DMS 273 (cell line): Measurements from ENCODE around the gene ADH7.

ENCODE experiments used
- DNase-seq: peaks from one replicate; lab custom pipeline; 2025; ENCODE audit not compliant: unreplicated experiment; lab: John Stamatoyannopoulos, UW

The ADH7 gene

GRCh38 chr4:99435154-99435553 lies at the start of gene ADH7:
TSS of gene ADH7 (minus strand) at chr4:99435342. CDS start at chr4:99435233, 109 bp downstream.
- no peak for DNase-seq

GRCh38 chr4:99483636-99484035 lies 48.5 kb upstream of the ADH7 start:
- DNase-seq, result no peak

- DNase-seq, result no peak
Measured at GRCh38 chr4:99473131-99473530, 38.0 kb upstream of the ADH7 start.

GRCh38 chr4:99471896-99472295 lies 36.8 kb upstream of the ADH7 start:
- DNase-seq, result no peak

GRCh38 chr4:99471349-99471748 lies 36.2 kb upstream of the ADH7 start:
- DNase-seq, result no peak

GRCh38 chr4:99468889-99469288 lies 33.7 kb upstream of the ADH7 start:
- DNase-seq, result no peak

- no peak for DNase-seq
Measured at GRCh38 chr4:99467887-99468286, 32.7 kb upstream of the ADH7 start.

- DNase-seq, result no peak
Measured at GRCh38 chr4:99463566-99463965, 28.4 kb upstream of the ADH7 start.

GRCh38 chr4:99462875-99463464 lies 27.8 kb upstream of the ADH7 start:
- DNase-seq, result peak; percentile 78

GRCh38 chr4:99461623-99462401 lies 26.7 kb upstream of the ADH7 start:
- no peak for DNase-seq

- DNase-seq, result no peak
Measured at GRCh38 chr4:99459546-99460042, 24.5 kb upstream of the ADH7 start.

GRCh38 chr4:99458911-99459447 lies 23.8 kb upstream of the ADH7 start:
- DNase-seq, result no peak

- no peak for DNase-seq
Measured at GRCh38 chr4:99457676-99458075, 22.5 kb upstream of the ADH7 start.

GRCh38 chr4:99457270-99457669 lies 22.1 kb upstream of the ADH7 start:
- DNase-seq, result peak; percentile 12

GRCh38 chr4:99447513-99447912 lies 12.4 kb upstream of the ADH7 start:
- no peak for DNase-seq

- DNase-seq, result no peak
Measured at GRCh38 chr4:99447079-99447478, 11.9 kb upstream of the ADH7 start.

- DNase-seq, result no peak
Measured at GRCh38 chr4:99438405-99438780, 3.3 kb upstream of the ADH7 start.

- DNase-seq, result no peak
Measured at GRCh38 chr4:99437723-99438404, 2.7 kb upstream of the ADH7 start.

GRCh38 chr4:99436976-99437722 lies 2.0 kb upstream of the ADH7 start:
- no peak for DNase-seq

GRCh38 chr4:99436462-99436861 lies 1.3 kb upstream of the ADH7 start:
- no peak for DNase-seq

- no peak for DNase-seq
Measured at GRCh38 chr4:99430106-99430505, 5.0 kb downstream of the ADH7 start.
